GM12801 (cell line): ENCODE data around the gene SMYD2.

Source experiments
- CTCF ChIP-seq: IDR thresholded peaks from one replicate; pipeline ENCODE4 v1.5.1; 2011; ENCODE audit warnings: control low read depth; ENCODE audit not compliant: insufficient read length; ENCODE audit errors: extremely low read depth

The SMYD2 gene

GRCh38 chr1:214301526-214301925 is 20.6 kb downstream of the SMYD2 start:
- no peak for TF ChIP-seq CTCF

- TF ChIP-seq CTCF: no peak
Measured at GRCh38 chr1:214303141-214303930, 22.4 kb downstream of the SMYD2 start.

- no peak for TF ChIP-seq CTCF
Measured at GRCh38 chr1:214305164-214305751, 24.3 kb downstream of the SMYD2 start.

- TF ChIP-seq CTCF: no peak
Measured at GRCh38 chr1:214306269-214306668, 25.3 kb downstream of the SMYD2 start.

- no peak for TF ChIP-seq CTCF
Measured at GRCh38 chr1:214310010-214310409, 29.1 kb downstream of the SMYD2 start.

GRCh38 chr1:214310777-214311690 is 30.1 kb downstream of the SMYD2 start:
- TF ChIP-seq CTCF: no peak

- TF ChIP-seq CTCF: no peak
Measured at GRCh38 chr1:214312530-214313051, 31.6 kb downstream of the SMYD2 start.
